Islet precursor cell (in vitro differentiated cells): ENCODE data around the gene AASS.

Source experiments
- DNase-seq: peaks from one replicate; pipeline ENCODE4 v3.0.0-alpha.2; 2018

AASS gene

DNA sequence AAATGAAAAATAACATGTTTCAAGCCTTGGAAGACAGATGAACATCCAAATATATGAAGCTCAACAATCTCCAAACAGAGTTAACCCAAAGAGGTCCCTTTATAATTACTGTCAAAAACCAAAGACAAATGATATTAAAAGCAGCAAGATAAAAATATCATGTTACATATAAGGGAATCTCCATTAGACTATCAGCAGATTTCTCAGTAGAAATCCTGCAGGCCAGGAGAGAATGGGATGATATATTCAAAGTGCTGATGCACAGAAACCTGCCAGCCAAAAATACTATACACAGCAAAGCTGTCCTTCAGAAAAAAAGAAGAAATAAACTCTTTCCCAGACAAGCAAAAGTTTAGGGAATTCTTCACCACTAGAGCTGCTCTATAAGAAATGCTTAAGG is 41.0 kb downstream of the AASS start:
- no peak for DNase-seq

DNA sequence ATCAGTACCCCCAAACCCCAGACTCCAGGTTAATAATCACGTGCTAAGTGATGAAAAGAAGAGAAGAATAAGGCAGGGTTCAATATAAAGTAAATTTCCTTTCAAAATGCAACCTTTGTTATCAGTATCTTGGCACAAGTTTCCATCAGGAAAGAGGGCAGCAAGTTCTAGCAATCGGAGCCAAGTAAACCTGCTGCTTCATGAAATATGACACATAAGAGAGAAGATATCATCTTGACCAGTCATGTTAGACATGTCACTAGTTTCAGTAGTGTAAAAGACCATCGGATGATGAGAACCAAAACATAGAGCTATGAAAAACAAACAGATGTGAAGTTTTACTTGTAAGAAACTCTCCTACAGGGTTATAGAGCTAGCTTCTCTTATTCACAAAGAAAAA is 44.0 kb downstream of the AASS start:
- no peak for DNase-seq

DNA sequence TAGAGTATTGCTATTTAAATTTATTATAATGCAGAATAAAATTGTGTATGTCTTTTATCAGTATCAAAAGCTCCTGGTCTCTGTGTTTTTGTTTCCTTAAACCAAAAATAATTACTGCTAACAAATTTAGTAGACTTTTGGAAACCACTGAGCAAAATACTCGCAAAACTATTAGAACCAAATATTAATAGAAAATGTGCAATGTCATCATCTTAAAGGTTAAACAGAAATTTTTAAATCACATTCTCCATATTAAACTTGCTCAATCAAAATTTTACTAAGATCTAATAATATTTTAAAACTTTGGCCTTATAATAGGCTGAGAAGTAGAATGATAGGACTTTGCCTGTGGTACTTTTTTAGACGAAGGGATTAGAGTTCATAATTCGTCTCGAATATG is 48.4 kb downstream of the AASS start:
- DNase-seq: no peak

DNA sequence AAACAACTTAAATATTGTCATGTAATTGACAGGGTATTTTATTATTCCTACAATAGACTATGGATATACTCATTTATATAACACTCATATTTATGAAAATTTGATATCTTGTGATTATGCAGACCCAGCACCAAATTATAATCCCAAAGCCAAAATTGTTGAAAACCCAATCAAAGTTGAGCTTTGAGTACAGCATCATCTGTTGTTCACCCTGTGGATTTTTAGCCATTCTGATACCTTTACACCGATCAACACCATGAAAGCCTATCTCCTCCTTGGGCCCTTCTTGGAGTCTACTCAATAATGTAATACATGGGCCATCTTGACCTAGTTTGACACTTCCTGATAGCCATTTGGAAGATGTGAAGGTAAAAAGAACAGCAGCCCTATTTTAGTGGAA is 49.5 kb downstream of the AASS start:
- no peak for DNase-seq

DNA sequence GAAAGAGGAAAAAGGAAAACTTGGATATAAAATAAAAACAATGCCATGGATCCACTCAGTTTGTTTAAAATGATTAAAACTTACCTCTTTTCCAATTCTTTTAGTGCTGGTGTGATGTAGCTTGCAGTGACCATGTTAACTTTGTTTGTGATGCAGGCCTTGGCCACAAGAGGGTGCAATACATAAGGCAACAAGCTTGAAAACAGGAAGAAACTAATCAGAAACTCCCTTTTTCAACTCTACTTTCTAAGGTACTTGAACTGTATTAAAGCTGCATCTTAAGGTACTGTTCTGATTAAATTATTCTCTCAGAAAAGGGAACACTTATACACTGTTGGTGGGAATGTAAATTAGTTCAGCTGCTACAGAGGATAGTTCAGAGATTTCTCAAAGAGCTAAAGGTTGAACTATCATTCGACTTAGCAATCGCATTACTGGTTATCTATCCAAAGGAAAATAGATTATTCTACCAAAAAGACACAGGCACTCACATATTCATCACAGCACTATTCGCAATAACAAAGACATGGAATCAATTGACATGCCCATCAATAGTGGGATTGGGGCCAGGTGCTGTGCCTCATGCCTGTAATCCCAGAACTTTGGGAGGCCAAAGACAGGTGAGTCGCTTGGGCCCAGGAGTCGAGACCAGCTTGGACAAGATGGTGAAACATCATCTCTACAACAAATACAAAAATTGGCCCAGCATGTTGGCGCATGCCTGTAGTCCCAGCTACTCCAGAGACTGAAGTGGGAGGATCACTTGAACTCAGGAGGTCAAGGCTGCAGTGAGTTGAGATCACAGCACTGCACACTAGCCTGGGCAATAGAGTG is 50.9 kb downstream of the AASS start:
- peak; percentile 82 for DNase-seq

DNA sequence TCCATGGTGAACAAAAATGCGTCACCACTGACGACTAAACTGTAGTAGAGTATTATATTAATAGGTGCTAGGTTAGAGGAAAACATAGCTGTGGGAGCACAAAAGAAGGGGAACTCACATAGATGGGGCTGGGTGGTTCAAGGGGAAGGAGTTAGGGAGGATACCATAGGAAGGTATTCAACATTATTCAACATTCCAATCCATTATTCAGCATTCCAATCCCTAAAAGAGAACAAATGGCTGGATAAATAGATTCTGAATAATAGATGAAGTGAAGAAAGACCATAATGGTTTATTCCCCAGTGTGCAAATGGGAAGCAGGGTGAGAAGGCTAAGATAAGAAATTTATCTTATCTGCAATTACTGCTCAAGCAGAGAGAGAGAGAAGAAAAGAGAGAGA is 61.4 kb downstream of the AASS start:
- no peak for DNase-seq

DNA sequence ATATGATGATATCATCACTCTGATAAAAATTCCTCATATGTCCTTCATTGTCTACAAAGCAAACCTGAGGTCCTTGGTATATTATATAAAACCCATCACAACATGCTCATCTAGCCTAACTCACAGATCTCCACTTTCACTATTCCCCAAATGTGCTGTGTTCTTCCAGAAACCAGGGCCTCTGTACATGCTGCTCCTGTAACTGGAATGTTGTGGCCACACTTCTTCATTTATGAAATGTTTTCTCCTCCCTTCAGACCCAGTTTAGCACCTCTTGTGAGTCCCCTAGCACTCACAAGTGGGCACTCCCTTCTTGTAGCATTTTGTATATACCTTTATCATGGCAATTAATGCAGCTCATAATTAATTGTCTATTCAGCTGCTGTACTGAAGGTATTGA is 61.9 kb downstream of the AASS start:
- DNase-seq: no peak

DNA sequence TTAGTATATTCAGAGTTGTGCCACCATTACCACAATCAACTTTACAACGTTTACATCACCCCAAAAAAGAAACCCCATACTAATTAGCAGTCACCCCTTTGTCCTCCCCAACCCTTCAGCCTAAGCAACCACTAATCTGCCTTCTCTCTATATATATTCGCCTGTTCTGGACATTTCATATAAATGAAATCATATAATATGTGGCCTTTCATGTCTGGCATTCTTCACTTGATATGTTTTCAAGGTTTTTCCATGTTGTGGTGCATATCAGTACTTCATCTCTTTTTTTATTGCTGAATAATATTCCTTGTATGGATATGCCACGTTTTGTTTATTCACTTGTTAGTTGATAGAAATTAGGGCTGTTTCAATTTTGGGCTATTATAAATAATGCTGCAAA is 70.4 kb downstream of the AASS start:
- no peak for DNase-seq

DNA sequence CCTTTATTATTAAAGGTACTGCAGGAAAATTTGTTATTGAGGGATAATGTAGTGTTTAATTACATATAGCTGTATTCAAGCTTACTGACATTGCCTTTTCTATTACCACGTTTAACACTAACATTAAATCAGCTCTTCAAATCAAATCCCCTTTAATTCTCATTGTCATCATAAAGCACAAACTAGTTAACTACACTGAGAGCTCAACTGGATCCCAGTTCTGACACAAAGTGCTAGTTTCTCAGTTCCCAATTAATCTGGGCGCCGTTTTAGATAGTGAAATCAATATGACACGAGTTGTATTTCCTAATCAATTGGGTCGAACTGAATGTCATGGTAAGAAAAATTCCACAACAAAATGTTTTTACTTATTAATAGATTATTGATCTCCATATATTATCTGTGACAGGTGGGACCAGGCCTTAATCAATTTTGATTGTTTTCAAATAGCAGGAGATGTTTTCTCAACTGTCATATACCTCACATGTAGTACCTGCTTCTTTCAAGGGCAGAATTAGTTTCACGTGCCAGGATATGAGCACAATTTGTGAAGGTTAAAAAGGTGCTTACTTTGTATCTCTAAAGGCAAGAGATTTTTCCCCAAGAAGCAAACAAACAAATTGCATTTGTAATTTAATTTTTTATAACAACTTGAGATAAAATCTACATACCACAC is 71.0 kb downstream of the AASS start:
- DNase-seq: no peak

DNA sequence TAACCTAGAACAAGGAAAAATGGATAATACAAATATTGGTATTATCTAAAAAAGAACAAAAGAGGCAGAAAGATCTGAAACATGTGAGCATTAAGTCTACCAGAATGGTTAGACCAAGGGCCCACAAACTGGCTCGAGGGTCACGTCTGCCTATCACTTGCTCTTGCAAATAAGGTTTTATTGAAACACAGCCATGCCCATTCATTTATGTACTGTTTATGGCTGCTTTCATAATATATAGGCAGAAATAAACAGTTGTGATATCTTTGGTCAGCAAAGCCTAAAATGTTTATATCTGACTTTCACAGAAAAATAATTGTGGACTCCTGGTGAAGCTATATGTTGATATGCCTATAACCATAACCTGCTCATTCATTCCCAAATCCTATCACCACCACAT is 71.8 kb downstream of the AASS start:
- DNase-seq: no peak

DNA sequence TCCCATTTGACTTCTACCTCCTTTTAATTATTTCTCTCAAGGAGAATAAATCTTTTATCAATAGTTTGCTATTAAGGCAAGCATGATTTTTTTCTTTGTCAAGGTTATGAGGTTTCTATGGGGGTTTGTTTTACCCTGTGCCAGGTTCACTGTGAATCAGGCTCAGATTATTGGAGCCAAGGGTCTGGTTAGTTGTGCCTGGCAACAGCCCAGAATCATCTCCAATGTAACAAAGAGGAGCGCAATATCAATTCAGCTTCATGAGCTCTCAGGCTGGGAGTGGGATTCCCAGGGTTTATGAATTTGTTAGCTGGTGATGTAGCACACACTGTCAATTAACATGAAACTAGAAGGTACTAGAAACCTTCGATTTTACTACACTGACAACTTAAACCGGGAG is 73.2 kb downstream of the AASS start:
- no peak for DNase-seq

DNA sequence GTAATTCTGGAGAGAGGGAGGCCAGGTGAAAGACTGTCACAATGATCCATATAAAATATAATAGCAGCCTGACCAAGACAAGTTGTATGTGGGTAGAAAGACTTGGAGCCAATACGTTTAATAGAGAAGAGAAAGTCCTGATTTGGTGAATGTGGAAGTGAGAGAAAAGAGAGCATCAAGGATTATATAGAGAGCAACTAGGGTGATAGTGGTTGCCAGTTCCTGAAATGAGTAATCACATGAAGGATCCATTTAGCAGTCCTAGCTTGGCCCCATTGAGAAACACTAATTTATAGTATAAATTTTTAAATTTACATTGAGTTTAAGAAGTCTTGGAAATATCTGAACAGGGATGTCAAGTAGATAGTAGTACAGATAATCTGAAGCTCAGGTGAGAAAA is 74.0 kb downstream of the AASS start:
- no peak for DNase-seq

DNA sequence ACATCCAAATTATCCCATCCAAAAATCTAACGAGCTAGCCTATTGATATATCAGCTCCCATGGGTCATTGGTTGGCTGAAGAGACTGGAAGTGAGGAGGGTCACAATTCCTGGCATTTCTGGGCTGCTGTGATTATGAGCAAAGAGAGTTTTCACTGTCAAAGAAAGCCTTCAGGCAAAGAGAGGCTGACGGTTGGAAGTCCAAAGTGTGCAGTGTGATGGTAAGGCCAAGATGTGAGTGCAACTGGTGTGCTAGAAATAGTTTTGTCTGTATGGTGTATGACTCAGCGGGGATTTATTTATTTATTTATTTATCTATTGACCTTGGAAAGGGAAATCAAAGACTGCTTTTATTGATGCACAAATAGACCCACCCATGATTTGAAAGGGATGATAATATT is 75.0 kb downstream of the AASS start:
- peak; percentile 51 for DNase-seq

DNA sequence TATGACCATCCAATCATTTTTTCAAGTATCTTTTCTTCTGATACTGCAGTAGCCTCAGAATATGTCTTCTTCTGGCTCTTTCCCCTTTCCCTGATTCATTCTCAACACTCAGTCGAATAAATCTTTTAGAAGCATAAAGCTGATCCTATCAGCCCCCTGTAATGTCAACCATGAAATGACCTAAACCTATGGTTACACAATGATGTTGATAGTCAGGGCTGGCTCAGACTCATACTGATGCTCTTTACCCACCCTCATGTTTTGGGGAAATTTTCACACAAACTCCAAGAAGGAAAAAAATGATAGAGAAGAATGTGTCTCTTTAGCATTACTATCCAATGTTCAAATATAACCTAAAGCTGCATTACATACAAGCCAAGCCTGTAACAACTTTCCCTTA is 76.0 kb downstream of the AASS start:
- no peak for DNase-seq

DNA sequence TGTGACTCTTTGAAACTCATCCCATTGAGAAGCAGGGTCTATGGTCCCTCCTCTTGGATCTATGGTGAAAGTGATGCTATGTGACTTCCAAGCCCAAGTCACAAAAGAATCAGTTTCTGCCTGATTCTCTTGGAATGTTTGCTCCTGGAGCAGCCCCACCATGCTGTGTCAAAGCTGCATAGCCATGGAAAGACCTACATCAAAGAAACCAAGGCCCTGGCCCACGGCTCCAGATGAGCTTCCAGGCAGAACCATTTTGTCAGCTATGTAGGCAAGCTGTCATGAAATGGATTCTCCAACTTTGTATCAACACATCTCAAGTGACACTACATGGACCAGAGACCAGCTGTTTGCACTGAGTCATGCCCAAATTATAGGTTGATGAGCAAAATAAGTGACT is 77.0 kb downstream of the AASS start:
- no peak for DNase-seq

DNA sequence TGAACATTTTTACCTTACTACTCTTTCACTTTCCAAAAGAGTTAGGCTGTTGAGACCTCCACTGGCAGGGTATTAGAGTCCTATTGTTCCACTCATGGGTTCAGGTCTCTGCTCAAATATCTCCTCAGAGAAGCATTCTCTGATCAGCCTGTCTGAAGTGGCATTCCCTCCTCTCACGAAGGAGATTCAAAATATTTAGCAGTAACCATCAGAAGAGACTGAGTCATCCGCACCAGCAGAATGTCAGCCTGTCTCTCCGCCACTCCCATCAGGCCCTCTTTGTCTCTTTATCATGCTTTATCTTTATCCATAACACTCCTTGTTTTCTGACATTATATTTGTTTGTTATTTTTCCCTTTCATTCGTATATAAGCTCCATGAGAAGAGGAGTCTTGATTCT is 79.1 kb downstream of the AASS start:
- no peak for DNase-seq

DNA sequence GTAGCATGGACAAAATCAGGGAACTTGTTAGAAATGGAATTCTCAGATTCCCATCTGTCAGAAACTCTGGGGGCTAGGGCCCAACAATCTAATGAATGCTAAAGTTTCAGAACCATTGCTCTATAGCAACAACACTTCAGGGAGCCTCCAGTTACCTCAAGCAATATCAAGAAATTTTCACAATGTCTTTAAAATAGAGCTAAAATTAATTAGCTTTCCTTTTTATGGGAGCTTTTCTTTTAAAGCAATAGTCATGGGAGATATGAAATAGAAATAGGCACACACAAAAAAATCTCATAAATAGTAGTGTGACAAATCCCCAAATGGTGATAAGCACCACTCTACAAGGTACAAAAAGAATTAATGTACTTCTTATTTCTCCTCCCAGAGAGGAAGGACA is 80.9 kb downstream of the AASS start:
- no peak for DNase-seq

DNA sequence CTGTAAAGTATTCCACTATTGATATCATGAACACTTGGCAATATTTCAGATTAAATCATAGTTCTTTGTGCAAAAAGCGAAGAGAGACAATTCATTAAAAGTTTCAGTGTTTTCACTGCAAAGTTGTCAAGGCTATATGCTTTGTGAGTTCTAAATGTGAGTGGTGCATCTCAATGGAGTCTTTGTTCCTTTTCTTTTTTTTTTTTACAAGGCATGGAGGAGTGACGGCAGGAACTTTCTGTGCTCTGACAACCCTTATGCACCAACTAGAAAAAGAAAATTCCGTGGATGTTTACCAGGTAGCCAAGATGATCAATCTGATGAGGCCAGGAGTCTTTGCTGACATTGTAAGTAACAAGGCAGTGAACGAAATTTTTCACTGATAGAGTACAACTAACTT is 84.5 kb downstream of the AASS start:
- DNase-seq: no peak

DNA sequence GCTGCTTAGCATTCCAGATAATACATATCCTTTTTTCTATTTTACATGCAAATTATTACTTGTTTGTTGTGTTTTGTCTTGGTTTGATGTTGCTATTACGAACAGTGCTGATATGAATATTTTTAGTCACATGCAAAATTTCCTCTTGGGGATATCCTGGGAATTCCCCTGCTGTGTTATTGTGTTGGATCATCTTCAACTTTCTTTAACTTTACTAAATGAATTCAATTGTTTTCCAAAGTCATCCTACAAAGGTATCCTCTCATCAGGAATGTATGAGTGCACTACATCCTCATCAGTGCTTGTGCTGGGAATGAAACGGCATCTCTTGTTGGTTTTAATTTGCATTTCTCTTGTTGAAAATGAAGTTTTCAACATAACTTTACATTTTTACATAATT is 87.1 kb downstream of the AASS start:
- DNase-seq: no peak

DNA sequence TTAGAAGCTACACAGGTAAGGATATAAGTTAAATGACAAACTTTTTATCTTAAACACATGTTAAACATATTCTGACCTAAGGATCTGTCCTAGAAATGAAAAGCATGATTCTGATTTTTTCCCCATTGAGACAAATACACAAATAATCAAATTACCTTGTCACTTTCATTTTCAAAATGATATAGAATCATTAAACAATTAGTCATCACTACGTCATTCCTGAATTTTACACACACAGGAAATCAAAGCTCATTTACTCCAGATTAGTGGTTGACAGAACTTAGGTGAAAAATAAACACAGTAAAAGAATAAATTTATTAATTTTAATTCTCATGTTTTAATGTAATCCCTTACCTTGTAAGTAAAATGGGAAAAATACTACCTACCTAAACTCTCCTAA is 89.0 kb downstream of the AASS start:
- no peak for DNase-seq

DNA sequence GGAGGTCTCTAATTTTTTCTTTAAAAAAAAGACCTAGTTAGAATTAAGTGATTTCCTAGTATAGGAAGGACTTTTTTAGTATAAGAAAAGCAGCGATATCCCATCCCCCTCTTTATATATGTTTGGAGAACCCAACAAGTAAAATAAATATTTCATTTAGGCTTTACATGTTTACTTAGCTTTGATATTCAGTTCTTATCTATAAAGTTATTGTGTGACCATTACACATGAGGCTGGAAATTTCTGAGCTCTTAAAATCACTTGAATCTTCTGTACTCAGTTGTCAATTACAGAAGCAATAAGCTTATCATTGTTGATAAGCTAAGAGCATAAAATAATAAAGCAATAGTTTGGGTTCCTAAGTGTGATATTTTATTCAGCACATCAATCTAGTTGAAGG is 89.7 kb downstream of the AASS start:
- no peak for DNase-seq

DNA sequence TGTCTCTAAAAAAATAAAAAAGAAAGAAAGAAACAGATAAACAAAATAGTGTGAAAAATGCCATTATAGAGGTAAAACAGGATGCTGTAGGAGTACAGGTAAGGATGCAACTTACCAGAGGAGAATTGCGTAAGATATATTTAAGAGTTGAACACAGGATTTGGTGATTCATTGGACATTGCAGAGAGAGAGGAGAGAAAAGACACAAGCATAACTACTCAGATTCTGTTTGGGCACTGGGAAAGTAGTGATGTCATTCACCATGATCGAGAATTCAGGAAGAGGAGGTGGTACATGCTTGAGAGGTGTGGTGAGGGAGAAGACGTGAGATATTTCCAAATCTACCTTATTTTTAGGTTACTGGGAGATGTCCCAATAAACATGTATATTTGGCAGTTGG is 97.6 kb downstream of the AASS start:
- no peak for DNase-seq

DNA sequence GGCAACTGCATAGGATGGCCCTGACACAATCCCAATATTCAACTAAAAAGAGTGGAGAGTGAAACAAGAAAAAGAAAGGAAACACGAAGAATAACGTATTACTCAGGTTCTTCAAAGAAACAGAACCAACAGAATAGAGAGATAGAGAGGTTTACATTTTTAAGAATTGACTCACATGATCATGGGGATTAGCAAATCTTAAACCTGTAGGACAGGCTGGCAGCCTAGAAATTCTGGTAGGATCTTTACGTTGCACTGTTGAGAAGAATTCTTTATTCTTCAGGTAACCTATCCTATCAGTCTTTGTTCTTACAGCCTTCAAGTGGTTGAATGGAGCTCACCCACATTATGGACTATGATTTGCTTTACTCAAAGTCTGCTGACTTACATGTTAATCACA is 103.9 kb downstream of the AASS start:
- no peak for DNase-seq

DNA sequence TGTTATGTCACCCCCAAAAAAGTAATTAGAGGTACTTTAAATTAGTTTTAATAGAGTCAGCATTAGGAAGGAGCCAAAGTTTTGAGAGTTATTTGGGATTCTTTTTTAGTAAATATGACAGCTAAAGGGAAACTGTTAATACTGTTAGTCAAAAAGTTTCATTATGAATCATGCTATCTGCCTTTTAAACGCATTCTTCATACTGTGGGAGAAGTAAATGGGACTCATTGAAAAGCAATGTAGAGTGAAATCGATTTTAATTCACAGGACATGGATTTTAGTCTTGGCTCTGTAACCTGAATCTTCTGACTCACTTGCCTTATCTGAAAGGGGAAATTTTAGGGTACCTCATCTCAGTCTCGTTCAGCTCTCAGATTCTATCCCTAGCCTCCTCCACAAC is 105.1 kb downstream of the AASS start:
- DNase-seq: no peak

DNA sequence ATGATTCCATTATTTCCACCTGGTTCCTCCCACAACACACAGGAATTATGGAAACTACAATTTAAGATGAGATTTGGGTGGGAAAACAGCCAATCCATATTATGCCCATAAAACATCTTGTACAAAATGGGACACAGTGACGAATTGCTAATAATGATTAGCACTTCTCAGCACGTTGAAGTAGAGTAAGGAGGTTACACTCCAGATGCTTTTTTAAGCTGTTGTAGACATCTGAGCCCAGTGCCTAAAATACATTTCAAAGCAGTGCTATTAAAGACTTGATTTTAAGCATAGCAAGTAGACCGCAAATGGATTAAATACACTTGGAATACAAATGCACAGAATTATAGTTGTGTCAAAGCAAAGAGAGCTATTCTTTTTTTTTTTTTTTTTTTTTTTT is 105.9 kb downstream of the AASS start:
- no peak for DNase-seq
